ENCODE results near the gene RTTN.

The RTTN gene

DNA sequence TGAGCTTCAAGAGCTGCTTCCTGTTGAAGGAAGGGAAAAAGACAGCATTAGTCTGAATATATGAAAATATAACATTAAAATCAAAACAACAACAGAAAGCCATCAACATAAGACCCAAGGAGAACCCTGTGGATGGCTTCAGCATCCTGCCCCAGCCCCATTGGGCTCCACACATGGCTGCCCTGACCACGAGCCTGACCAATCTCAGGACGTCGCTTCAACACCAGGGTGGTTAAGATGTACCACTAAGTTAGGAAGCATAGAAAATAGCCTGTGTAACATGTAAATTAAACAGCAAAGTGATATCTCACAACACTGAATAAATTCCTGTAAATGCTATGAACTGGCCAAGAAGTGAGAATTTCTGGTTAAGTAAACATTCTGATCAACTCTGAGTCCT, 180.7 kb downstream of the RTTN start:
- no peak for DNase-seq (ENCODE audit: low spot score)

DNA sequence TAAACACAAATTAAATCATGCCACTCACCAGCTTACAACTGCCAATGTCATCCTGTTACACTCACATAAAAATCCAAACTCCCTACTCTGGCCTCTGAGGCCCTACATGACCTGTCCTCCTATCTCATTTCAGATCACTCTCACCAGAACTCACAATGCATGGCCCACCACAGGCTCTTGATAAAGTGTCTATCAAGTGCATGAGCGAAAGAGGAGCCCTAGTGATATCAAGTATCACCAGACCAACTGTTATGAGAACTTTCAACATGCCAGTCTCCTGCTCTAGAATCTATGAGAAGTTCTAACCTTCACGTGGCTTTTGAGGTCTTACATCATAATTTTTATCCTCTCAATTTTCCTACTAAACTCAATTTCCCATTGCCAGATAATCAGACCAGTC, 181.4 kb downstream of the RTTN start:
- no peak for DNase-seq (ENCODE audit: low spot score)

DNA sequence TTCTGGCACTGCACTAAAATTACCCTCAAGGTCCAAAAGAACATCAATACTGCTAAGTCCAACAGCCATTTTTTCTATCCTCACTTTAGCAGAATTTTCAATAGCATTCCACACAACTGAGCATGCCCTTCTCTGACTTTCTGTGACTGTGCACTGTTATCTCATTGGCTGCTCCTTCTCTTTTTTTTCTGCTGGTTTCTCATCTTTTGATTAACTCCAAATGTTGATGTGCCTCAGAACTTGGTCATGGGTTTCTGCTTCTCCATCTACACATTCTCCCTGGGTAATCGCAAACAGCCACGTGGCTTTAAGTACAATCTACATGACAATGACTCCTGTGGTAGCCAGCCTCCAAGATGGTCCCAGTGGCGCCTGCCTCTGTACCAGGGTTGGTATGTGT, 182.9 kb downstream of the RTTN start:
- no peak for DNase-seq (ENCODE audit: low spot score)

DNA sequence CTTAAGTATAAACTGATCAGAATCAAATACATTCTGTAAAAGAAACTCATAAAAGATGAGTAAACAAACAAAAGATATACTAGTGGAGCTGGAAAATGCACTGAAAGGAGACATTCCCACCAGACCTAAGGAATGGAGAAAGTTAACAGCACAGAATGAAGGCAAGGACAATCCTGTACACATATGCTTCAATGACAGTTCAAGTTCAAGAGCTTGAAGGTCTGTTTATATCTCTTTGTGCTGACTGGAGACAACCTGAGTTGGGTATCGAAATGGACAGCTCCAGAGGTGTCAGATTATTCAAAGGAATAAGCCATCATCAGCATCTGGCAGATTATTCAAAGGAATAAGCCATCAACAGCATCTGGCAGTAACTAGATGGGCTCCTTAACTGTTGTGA, 184.0 kb downstream of the RTTN start:
- DNase-seq (ENCODE audit: low spot score), result no peak

DNA sequence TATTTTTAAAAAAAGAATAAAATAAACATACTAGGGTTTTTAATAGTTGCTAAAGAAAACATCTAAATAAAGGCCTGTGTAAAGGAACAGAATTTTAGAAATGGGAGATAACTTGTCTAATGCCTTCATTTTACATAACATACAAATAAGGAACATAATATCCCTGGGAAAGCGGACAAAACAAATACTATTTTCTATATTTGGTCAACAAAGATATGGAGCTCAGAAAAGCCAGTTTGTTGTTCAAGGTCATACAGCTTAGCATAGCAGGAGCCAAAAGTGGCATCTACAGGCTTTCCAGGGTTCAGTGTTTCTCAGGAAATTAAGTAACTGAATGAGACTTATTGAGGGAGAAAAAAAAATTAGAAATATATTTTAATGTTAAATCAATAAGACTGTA, 184.4 kb downstream of the RTTN start:
- no peak for DNase-seq (ENCODE audit: low spot score)

DNA sequence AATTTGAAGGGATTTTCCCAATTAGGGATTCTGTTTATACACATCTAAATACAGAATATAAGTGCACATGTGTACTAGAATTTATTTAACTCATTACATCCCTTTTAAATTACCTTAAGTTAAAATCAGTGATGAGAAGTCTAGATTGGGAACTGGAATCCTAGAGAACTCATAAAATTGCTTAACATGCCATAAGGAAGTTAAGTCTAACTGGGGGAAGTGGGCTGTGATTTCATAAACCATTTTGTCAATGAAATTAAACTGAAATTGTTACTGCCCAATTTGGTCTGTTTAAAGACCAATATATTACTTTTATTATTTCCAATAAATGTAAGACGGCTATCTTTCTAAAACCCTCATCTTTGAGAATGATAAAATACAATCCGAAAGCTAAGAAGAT, 185.5 kb downstream of the RTTN start:
- no peak for DNase-seq (ENCODE audit: low spot score)

DNA sequence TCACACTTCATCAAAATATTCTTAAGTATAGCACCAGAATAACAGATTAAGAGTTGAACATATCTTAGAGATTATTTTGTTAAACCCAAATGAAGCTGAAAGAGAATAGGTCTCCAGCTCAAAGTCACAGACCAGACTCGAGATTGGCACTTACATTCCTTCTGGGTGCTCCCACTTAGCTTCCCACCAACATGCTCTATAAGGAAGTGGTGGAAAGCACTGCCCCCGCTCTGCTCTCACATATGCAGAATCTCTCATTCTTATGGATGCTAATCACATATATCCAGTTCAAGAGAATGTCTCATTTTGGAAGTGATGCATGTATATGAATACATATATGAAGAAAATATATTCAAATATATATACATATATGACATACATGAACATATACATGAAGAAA, 186.4 kb downstream of the RTTN start:
- DNase-seq (ENCODE audit: low spot score), result no peak

DNA sequence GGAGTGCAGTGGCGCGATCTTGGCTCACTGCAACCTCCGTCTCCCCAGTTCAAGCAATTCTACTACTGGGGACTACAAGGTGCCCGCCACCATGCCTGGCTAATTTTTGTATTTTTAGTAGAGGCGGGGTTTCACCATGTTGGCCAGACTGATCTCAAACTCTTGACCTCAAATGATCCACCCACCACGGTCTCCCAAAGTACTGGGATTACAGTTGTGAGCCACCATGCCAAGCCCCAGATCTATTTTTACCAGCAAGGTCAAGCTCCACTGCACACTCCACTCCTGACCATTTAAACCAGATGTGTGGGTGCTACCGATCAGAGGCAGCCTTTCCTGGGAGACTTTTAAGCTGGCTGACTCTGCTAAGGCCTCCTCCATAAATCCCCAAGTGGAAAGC, 190.4 kb downstream of the RTTN start:
- no peak for DNase-seq (ENCODE audit: low spot score)

DNA sequence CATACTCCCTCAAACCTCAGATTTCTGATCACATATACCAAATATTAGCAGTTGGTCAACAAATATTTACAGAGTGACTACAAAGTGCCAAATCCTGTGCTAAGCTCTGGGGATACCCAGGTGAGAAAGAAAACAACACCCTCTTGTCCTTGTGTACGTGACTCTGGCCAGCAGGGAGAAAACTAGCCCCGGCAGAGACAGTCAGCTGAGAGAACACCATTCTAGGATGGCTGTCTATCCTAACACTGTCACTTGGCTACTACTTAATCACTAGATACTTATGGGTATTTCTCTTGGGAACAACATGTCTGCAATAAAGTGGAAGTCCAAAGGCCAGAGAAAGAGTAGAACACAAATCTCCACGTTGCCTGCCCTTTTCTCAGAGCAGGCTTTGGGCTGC, 199.9 kb downstream of the RTTN start:
- DNase-seq (ENCODE audit: low spot score), result no peak

DNA sequence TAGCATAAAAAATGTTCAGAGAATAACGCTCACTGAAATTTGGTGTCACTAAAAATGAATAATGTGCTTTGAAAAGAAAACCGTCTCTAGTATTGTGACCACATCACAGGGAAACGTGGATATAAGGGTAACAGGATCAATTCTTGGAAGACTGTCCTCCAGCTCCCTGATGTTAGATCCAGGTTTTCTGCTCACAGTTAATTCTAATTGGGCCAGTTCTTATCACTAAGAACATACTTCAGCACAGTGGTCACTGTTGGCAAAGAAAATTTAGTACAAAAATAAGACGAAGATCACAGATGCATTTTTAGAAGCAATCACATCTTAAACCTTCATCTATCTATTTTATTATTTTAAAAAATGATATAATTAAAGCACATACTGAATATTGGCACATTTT, 200.8 kb downstream of the RTTN start:
- no peak for DNase-seq (ENCODE audit: low spot score)

DNA sequence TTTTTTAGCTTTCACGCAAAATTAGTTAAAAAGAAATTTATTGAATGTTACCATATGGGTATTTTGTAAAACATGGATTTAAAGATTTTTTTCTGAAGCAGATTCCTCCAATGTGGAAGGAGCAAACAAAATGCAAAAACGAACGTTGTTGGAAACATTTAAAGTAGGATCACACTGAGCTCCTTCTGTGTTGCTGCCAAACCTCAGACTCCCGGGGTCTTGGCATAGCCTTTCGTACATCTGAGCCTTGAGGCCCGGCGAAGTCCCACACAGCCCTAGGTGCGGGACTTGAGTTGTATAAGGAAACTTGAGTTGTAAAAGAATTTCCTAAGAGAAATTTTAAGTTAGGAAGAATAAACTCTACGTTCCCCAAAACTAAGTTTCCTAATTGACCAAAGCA, 205.8 kb downstream of the RTTN start:
- no peak for DNase-seq (ENCODE audit: low spot score)

DNA sequence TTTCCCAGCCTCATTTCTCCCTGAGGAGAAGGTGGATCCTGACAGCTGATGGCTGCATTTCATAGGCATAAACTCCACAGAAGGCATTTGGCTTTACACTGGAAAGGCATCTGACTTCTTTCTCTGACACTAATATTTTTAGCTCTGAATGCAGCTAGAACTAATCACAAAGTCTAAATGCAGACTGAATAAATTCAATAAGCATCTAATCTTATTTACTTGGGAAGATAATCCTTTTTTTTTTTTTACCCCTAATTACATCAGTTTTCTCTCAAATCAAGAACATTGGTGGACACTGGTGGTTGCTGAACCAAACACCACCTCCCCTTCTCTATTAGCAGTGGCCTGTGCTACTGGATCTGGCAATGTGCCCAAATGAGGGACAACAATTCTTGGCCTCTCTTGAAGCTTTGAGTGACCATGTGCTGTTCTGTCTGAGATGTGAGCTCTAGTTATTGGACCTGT, 206.9 kb downstream of the RTTN start:
- DNase-seq (ENCODE audit: low spot score), result no peak

DNA sequence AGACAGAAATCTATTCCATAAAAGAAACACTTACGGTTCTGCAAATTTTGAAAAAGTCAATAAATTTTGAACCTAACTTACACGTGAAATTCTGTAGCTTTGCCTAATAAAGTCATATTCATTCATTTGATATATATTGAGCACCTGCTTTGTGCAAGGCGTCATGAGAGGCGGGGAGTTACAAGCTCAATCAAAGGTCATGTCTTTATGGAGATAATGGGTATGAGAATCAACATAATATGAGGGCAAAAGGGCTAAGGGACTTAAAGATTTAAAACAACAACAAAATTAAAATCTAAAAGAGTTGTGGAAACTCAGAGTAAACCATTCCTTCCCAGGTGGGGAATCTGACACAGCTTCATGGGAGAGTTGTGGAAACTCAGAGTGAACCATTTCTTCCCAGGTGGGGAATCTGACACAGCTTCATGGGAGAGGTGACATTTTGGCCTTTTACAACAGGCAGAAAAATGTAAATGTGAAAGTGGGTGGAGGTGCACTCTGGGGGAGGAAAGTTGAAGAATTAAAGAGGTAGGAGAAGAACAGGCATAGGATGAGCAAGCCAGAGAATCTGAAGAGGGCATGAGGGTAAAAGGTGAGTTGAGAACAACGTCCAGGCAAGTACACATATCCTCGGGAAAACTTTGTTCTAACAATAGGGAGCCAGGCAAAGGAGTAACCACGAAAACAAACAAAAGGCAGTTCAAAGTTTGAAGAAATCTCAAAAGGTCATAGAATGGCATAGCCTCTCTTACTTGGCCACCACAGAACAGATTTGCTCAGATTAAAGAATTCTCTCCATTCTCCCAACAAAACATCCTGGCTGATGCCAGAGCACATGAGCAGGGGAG, 208.3 kb downstream of the RTTN start:
- DNase-seq (ENCODE audit: low spot score), result no peak

DNA sequence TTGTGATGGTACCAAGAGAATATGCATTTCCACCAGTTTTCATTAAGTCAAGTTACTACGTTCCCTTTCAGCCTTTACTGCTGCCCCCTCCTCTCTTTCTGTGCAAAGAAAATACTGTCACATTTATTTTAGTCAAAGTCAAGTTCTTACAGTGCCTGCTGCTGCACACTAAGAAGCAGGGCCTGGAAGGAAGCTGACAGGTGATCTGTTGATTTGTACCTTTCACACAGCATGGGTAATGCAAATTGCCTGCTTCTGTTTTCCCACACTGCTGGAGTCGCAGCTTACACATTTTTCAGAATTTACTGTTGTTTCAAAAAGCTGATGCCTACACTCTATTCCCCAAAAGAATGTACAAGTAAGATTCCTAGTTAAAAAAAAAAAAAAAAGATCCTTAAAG, 209.1 kb downstream of the RTTN start:
- DNase-seq (ENCODE audit: low spot score), result no peak

DNA sequence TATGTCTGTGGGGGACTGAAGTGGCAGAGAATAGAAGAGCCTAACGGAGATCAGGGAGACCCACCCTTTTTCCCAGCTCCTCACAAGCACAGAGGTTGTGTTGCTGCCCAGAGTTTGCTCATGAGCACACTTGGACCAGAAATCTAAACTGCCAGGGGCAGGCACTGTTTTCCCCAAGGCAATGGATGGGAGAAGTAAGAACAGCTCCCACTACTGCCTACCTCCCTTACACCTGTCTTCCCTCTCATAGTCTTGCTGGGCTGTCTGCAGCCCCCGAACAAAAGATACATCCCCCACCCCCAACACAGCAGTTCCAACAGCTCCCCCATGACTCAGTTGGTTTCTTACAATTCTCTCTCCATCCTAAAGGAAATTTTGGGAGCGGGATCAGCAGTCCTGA, 209.7 kb downstream of the RTTN start:
- no peak for DNase-seq (ENCODE audit: low spot score)

DNA sequence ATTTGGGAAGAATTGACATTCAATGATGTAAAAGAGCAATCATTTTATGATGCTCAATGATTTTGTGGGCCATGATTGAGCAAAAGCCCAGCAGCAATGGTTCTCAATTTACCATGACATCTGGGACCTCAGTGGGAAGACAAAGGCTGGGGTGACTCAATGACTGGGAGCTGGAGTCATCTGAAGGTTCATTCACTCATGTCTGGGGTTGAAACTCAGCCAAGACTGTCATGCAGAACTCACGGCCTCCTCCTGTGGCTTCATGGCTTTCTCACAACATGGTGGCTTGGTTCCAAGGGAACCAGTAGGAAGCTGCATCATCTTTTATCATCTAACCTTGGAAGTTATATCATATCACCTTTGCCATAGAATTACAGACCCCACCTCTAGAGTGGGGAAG, 212.7 kb downstream of the RTTN start:
- no peak for DNase-seq (ENCODE audit: low spot score)

DNA sequence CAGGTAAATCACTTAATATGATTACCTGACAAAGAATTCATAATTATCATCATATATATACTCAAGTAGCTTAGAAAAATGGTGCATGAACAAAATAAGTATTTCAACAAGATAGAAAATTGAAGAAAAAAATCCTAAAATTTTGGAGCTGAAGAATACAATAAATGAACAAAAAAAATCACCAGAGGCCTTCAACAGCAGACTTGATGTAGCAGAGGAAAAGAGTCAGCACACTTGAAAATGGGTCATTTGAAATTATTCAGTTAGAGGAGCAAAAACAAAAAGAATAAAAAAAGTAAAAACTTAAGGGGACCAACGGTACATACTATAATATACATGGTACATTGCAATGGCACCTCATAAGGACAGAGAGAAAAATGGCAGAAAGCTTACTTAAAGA, 217.6 kb downstream of the RTTN start:
- no peak for DNase-seq (ENCODE audit: low spot score)

DNA sequence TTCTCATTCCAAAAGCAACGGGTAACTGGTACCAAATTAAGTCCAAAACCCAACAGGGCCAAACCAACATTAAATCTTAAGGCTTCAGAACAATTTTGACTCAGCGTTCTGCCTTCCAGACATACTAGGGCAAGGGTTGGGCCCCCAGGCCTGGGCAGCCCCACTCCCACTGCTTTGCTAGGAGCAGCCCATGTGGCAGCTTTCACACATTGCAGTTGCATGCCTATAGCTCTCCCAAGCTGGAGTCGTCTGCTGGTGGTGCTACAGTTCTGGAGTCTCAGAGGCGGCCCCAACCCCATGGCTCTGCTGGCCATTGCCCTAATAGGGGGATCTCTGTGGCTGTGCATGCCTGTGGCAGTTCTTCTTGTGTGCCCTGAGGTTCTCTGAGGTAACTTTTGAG, 220.2 kb downstream of the RTTN start:
- DNase-seq (ENCODE audit: low spot score), result no peak

DNA sequence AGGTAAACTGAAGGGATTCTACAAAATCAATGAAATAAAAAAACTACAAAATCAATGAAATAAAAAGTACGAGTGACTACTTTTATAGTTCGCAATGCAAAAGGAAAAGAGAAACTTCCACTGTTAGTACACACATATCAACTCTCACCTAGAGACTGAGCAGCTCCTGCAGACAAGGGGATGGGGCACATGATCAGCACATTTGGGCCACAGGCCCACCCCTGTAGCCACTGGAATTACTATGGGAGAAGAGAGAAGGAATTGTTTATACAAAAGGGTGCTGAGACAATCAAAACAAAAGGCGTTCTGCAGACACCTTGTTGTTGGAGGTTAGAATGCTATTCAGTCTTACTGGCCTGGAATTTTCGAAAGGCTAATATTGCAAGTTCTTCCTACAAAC, 223.1 kb downstream of the RTTN start:
- no peak for DNase-seq (ENCODE audit: low spot score)

DNA sequence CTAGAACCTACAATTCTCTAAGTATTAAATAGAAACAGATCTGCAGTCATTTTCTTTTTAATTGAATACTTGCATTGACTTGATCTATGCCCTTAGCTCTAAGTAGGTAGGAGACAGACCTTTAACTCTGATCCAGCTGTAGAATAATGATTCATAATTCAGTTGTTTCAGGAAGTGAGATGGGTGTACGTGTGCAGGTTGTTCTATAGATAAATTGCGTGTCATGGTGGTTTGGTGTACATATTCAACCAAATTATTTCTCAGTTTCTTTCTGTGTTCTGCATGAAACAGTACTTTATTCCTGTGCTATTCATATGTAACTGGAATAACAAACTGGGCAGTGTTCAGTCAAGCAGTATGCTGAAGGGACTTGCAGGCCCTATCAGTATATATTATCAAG, 223.5 kb downstream of the RTTN start:
- no peak for DNase-seq (ENCODE audit: low spot score)

DNA sequence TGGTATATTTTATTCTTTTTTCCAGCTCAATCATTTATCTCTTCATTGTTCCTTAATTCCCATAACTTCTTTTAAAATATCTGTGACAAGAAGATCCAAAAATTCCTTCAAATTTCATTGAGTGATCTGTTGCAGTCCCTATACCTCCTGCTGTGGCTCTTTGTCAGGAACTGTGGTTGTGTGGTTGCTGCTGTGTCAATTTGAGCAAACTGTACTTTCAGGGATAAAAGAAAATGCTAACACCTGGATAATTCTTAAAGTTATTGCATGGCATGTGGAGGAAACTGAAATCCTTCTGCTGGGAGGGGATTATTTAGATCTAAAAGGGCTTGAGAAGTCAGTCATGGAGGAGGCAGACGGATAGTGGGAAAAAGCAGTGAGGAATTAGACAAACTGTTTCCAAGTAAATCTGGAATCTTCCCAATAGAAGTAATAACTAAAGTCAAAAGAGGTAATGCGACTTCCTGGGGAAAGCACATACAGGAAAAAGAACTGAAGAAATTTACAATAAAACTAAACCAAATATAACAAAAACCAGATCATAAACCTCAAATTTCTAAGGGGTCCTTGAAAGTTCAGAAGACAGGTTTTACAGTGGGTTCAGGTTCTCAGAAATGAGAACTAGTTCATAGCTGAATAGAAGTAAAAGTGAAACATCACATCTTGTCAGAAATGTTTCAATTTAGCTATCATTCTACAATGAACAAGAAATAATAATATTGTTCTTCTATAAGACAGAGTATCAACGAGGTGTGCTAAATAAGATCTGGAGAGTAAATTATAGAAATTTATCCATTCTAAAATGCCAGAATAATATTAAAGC, 224.3 kb downstream of the RTTN start:
- no peak for DNase-seq (ENCODE audit: low spot score)

DNA sequence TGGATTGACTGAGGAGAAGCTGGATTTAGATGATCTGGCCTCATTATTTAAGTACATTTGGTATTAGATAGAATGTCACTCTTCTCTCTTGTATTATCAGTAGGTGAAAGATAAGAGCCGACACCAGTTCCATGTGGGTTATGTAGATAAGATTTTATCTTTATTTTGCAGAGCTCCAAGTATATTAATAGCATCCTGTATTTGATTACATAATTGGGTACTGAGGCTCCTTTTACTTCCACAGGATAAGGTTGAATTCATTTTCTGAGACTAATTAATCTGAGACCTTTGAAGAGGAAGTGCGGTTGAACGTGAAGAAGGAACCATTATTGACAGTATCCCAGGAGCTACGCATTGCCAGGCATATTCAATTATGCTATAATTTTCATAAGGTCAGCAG, 225.0 kb downstream of the RTTN start:
- DNase-seq (ENCODE audit: low spot score), result no peak
